HG03571 (cell line): ENCODE data around the gene SMARCAD1.
"Not testable (repeated sequence)": the region's sequence is repeated elsewhere in the genome, so short reads cannot be mapped to it uniquely, and the experiment has no call there.

Experiments used
- ATAC-seq: cut with Tn5 transposase; IDR thresholded peaks from one replicate; pipeline ENCODE4 v1.9.1; 2021; ENCODE audit not compliant: unreplicated experiment

SMARCAD1 gene

GRCh38 chr4:94285666-94286065 is 78.0 kb downstream of the SMARCAD1 start:
- ATAC-seq = no peak

DNA sequence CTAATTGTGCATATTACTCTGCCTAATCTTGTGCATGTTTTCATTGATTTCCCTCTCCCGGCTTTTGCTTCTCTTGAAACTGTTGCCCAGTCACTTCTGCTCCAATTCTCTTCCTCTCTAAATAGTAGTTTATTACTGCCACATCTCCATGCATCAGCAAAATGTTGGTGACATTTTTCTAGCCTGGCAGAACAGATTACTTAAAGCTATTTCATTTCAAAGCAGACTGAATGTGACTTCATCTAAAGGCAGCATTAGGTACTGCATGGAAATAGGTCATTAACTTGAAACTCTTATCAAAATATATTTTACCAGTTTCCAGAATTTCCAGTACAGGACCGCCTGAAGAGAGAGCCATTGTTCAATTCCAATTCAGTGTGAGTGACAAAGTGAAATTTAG is 82.6 kb downstream of the SMARCAD1 start:
- ATAC-seq = no peak

DNA sequence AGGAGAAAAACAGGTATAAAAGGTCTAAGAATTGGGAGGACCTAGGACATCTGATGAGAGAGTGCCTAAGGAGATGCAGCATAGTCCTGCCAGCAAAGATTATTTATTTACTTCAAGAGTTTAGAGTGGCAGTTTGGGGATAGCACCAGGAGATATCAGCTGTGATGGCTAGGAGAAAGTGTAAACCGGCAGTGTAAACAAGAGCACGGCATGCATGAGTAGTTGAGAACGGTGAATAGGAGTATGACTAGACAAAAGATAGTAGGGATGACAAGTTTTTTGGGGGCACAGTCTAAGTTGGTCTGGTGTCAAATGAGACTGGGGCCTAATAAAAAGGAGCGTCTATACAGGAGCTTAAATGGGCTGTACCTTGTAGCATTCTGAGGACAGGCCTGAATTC is 86.3 kb downstream of the SMARCAD1 start:
- ATAC-seq = not testable (repeated sequence)

DNA sequence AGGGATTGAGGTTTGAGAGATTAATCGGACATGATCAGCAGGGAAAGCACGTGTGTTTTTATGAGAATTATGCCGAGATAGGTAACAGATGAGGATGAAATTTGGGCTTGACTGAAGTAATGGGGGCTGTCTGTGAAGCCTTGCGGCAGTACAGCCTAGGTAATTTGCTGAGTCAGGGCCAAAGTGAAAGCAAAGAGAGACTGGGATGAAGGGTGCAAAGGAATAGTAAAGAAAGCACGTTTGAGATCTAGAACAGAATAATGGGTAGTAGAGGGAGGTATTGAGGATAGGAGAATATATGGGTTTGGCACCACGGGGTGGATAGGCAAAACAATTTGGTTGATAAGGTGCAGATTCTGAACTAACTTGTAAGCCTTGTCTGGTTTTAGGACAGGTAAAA is 87.8 kb downstream of the SMARCAD1 start:
- ATAC-seq = not testable (repeated sequence)

DNA sequence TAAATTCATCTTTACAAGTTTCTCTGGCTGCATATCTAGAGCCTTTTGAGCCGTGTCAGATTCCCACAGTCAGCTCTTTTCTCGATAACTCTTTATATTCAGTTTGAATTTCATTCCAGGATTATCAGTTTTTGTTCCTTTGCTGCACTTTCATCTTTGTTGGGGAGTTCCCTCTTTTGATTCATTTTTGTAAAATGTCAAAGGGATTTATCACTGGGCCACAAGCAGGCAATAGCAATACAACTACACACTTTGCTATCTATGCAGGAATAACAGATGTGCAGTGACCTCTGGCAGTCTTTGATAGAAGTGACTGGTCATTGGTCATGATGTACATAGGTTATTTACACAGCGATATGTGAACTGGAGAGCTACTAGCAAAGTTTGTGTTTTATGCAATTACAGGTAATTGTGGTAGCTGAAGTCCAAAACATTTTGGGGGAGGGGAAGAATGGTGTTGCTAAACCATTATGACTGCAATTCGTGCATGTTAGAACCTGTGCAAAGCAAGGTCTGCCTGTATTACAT is 91.1 kb downstream of the SMARCAD1 start:
- no peak for ATAC-seq

GRCh38 chr4:94302191-94302590 is 94.5 kb downstream of the SMARCAD1 start:
- no peak for ATAC-seq

DNA sequence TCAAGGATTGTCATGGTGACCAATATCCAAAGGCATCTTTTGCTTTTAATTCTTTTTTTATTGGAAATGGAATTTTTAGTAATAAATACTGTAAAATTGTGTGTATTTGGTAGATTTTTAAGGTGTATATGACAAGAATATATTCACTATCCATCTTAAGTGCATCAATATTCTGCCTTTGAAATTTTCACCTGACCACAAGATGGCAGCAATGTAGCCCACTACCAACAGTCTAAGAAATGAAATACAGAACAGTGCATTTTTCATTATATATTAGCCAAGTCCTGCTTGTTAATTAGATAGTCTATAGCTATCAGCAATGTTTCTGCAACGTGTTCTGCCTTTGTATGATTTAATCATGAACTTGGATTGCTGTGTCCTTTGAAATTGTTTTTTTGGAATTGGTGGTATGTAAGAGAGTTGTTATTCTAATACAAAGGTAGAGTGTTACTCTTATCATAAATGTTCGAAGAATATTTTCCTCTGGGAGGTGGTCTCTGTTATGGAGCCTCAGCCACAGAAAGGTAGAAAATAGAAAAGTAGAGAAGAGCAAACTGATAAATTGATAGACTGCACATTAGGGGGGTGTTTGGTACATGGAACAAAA is 96.8 kb downstream of the SMARCAD1 start:
- no peak for ATAC-seq

- no peak for ATAC-seq
Observed at GRCh38 chr4:94305466-94306225, 98.0 kb downstream of the SMARCAD1 start.

GRCh38 chr4:94306713-94307112 is 99.0 kb downstream of the SMARCAD1 start:
- no peak for ATAC-seq

GRCh38 chr4:94307231-94307871 is 99.7 kb downstream of the SMARCAD1 start:
- ATAC-seq = no peak

- not testable (repeated sequence) for ATAC-seq
Observed at GRCh38 chr4:94319927-94320326, 112.3 kb downstream of the SMARCAD1 start.

GRCh38 chr4:94325835-94326234 is 118.2 kb downstream of the SMARCAD1 start:
- ATAC-seq = no peak

GRCh38 chr4:94329933-94330332 is 122.3 kb downstream of the SMARCAD1 start:
- ATAC-seq = no peak

DNA sequence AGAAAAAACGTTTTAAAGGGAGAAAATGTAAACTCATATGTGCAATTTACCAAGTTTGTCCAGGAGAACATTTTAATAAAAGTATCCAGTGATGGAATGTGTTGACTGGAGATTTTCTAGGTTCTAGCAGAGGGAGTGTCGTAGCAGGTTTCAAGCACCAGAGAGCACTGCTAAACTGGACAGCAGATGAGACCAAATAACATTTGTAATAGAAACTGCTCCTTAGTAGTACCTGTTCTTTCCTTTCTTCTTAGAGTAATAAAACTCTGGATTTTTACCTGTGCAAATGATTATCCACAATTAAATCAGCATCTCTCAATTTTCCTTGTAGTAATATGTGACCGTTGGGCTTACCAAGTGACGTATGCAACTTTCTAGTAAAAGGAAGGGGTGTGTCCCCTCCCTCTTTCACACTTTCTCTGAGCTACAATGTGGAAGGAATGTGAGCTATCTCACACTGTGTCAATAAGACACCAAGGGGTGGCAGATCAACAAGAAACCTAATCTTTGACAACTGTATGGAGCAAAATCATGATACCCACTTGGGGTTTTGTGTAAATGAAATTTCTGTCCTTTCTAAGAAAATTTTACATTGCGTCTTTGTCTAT is 125.4 kb downstream of the SMARCAD1 start:
- no peak for ATAC-seq

DNA sequence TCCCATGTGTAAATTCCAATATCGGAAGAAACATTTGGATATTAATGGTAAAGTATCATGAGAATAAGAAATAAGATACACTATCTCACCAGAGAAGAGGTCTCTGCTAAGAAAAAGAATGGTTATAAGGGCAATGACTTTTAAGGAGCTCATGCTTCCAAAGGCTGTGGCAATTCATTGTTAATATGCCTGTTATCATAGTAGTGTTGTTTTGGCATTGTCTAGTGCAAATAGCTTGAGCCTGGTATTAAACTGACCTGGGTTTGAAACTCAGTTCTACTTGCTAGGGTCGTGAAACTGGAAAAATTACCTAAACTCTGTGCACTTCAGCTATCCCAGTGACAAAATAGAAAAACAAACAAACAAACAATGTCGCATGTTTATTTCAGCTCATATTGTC is 126.2 kb downstream of the SMARCAD1 start:
- no peak for ATAC-seq

DNA sequence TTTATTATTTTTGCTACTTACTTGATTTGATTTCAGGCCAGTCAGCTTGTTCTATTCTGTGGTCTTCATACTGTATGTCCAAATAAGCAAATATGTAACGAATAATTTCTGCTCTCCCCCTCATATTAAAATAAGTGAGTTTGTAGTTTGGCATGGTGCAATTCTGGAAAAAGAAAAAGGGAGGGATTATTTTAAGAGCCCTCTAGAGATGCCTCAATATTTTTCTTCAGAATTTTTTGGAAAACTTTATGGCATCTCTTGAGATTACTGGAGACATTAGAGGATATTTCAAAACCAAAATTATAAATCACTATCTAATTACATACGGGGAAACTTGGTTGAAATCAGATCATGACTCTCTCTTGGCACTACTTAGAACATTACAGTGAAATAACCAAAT is 126.8 kb downstream of the SMARCAD1 start:
- no peak for ATAC-seq

- no peak for ATAC-seq
Observed at GRCh38 chr4:94334962-94335361, 127.3 kb downstream of the SMARCAD1 start.

GRCh38 chr4:94336303-94336702 is 128.6 kb downstream of the SMARCAD1 start:
- ATAC-seq = no peak

GRCh38 chr4:94336791-94337190 is 129.1 kb downstream of the SMARCAD1 start:
- not testable (repeated sequence) for ATAC-seq

GRCh38 chr4:94338681-94339351 is 131.2 kb downstream of the SMARCAD1 start:
- no peak for ATAC-seq

GRCh38 chr4:94339779-94340178 is 132.1 kb downstream of the SMARCAD1 start:
- ATAC-seq = no peak
